ENCODE results near the gene HHATL.

HHATL gene

GRCh38 chr3:42692667-42693529 lies 9.7 kb downstream of the HHATL start:
- DNase-seq (ENCODE audit: insufficient read length) (no peak), FAIRE-seq (no peak)
- TF ChIP-seq POLR2A (IDR thresholded peaks at IDR 0.05; ENCODE audit: low read depth, low read length) (no peak), POLR2AphosphoS5 (IDR thresholded peaks at IDR 0.05; ENCODE audit: low read depth, low read length) (no peak), TAF1 (IDR thresholded peaks at IDR 0.05; ENCODE audit: borderline replicate concordance, low read depth, low read length) (no peak)

- TF ChIP-seq TAF1 (IDR thresholded peaks at IDR 0.05; ENCODE audit: borderline replicate concordance, low read depth, low read length), result no peak
- TF ChIP-seq POLR2AphosphoS5 (IDR thresholded peaks at IDR 0.05; ENCODE audit: low read depth, low read length), result no peak
- TF ChIP-seq POLR2A (IDR thresholded peaks at IDR 0.05; ENCODE audit: low read depth, low read length), result no peak
- DNase-seq (ENCODE audit: insufficient read length) (no peak), FAIRE-seq (no peak)
Observed at GRCh38 chr3:42691816-42692666, 10.6 kb downstream of the HHATL start.

GRCh38 chr3:42690766-42691680 lies 11.6 kb downstream of the HHATL start:
- TF ChIP-seq POLR2A (IDR thresholded peaks at IDR 0.05; ENCODE audit: low read depth, low read length) (no peak), POLR2AphosphoS5 (IDR thresholded peaks at IDR 0.05; ENCODE audit: low read depth, low read length) (no peak), TAF1 (IDR thresholded peaks at IDR 0.05; ENCODE audit: borderline replicate concordance, low read depth, low read length) (no peak)
- no peak for FAIRE-seq
- no peak for DNase-seq (ENCODE audit: insufficient read length)

- no peak for DNase-seq (ENCODE audit: insufficient read length)
- no peak for FAIRE-seq
- TF ChIP-seq TAF1 (IDR thresholded peaks at IDR 0.05; ENCODE audit: borderline replicate concordance, low read depth, low read length), result no peak
- TF ChIP-seq POLR2AphosphoS5 (IDR thresholded peaks at IDR 0.05; ENCODE audit: low read depth, low read length), result no peak
- no peak for TF ChIP-seq POLR2A (IDR thresholded peaks at IDR 0.05; ENCODE audit: low read depth, low read length)
Observed at GRCh38 chr3:42690191-42690590, 12.4 kb downstream of the HHATL start.

DNA sequence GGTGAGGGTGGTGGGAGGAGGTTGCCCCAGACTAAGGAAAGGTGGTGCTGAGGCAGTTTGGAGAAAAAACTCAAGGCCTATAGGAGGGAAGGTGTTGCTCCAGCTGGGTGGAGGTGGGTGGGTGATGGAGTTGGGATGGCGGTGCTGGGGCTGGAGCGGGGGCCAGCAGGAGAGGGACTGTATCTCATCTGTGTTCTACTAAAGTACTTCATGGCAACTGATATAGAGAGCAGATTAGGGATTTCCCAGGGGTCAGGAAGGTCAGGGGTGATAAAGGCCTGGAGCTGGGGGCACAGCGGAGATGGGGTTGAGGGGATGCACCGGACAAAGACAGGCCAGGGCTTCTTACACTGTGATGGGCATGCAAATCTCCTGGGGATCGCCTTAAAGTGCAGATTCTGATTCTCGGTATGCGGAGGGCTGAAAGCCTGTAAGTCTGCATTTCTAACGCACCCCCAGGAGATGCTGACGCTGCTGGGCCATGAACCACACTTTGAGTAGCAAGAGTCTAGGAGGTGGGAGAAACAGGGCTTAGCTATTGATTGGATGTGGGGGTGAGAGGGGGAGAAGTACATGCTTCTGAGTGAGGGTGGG lies 13.1 kb downstream of the HHATL start:
- no peak for TF ChIP-seq TAF1 (IDR thresholded peaks at IDR 0.05; ENCODE audit: borderline replicate concordance, low read depth, low read length)
- TF ChIP-seq POLR2AphosphoS5 (IDR thresholded peaks at IDR 0.05; ENCODE audit: low read depth, low read length), result no peak
- no peak for TF ChIP-seq POLR2A (IDR thresholded peaks at IDR 0.05; ENCODE audit: low read depth, low read length)
- no peak for FAIRE-seq
- DNase-seq (ENCODE audit: insufficient read length), result no peak

DNA sequence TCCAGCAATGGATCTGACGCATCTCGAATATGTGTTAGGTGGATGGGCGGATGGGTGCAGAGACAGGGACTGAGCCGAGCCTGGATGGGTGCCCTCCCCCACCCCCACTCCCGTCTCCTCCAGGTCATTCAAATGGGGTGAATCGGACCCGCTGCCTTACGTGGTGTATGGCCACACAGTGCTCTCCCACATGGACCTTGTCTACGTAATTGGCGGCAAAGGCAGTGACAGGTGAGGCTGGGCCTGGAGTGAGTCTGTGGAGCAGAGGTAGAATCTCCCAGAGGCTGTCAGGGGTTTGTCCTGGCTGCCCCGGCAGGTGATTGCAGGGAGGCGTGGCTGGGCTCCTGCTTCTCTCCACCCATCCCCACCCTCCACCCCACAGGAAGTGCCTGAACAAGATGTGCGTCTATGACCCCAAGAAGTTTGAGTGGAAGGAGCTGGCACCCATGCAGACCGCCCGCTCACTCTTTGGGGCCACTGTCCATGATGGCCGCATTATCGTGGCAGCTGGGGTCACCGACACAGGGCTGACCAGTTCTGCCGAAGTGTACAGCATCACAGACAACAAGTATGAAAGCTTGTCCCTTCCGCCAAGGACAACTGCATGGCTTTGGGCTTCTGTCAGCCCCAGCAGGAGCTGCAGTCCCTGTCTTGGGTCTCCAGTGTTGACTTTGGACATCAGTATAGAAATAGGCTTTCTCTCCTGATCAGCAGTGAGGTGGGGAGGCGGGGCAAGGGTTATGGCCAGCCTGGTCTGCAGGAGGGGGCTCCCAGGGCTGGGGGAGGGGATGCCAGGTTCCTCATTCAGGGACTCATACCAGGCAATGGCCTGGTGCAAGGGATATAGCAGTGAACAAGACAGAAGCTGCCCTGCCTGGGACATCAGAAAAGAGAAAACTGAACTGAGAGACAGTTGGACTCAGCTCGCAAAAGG lies 13.8 kb downstream of the HHATL start:
- FAIRE-seq (no peak), DNase-seq (ENCODE audit: insufficient read length) (no peak)
- no peak for TF ChIP-seq POLR2A (IDR thresholded peaks at IDR 0.05; ENCODE audit: low read depth, low read length)
- TF ChIP-seq TAF1 (IDR thresholded peaks at IDR 0.05; ENCODE audit: borderline replicate concordance, low read depth, low read length), result no peak
- TF ChIP-seq POLR2AphosphoS5 (IDR thresholded peaks at IDR 0.05; ENCODE audit: low read depth, low read length), result no peak

DNA sequence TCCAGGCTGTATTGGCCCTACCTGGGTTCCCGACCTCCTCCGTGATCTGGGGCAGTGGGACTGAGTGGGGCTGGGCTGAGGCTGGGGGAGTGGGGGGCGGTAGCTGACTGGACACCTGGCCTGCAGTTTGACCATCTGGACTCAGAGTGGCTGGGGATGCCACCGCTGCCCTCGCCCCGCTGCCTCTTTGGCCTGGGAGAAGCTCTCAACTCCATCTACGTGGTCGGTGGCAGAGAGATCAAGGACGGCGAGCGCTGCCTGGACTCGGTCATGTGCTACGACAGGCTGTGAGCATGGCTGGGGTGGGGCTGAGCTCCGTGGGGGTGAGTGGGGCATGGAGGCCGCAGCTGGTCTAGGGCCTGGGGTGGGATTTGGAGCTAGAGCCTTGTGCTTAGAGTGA lies 14.6 kb downstream of the HHATL start:
- no peak for FAIRE-seq
- DNase-seq (ENCODE audit: insufficient read length), result no peak
- TF ChIP-seq POLR2AphosphoS5 (IDR thresholded peaks at IDR 0.05; ENCODE audit: low read depth, low read length) (no peak), TAF1 (IDR thresholded peaks at IDR 0.05; ENCODE audit: borderline replicate concordance, low read depth, low read length) (no peak), POLR2A (IDR thresholded peaks at IDR 0.05; ENCODE audit: low read depth, low read length) (no peak)

DNA sequence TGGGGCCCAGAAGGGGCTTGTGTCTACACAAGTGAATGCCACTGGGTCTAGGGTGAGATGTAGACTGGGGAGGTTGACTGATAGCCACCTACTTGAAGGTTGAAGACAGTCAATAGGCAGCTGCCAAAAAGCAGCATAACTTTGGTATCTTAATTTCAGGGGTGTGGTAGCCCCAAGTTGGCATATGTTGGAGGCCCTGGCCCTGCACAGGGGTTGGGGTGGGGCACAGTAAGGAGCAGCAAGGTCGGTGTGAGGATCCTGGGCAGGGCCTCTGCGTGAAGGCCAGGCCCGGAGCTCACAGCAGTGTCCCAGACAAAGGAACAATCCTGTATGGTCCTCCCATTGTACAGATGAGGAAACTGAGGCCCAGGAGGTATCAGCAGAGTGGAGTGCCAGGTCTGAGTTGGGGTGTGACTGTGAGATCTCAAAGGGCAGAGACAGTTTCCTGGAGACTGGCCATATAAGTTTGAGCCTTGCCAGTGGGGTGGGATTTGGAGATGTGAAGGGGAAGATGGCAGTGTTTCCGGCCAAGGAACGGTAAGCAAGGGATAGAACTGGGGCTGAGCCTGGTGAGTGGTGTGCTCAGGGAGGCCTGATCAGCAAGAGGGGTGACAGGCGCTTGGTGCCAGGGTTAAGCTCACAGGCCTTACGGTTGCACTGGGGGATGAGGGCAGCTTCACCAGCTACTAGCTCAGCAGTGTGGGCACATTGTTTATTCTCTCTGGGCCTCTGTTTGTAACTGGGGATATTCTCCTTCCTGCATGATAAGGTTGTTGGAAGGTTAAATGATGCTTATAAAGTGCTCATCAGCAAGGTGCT lies 15.6 kb downstream of the HHATL start:
- FAIRE-seq, result no peak
- TF ChIP-seq TAF1 (IDR thresholded peaks at IDR 0.05; ENCODE audit: borderline replicate concordance, low read depth, low read length) (no peak), POLR2AphosphoS5 (IDR thresholded peaks at IDR 0.05; ENCODE audit: low read depth, low read length) (no peak), POLR2A (IDR thresholded peaks at IDR 0.05; ENCODE audit: low read depth, low read length) (no peak)
- DNase-seq (ENCODE audit: insufficient read length), result no peak
